Esophagus squamous epithelium (tissue), 4 donors: Measurements from ENCODE around the gene NSMF.

Experiments
- CTCF ChIP-seq, 6 experiments: fragments of 450-650 bp in 4 of 6; fragments of 200-600 bp in 2 of 6; sonication (generic) in 2 of 6; IDR thresholded peaks; one replicate each; pipeline ENCODE4 v1.5.1; 2016 to 2019; ENCODE audit warnings: antibody characterized with exemption in 6 of 6, mild to moderate bottlenecking in 4 of 6, moderate library complexity in 4 of 6
- POLR2A ChIP-seq, 4 donors: fragments of 450-650 bp; IDR thresholded peaks; one replicate each; pipeline ENCODE4 v1.6.1; 2017; ENCODE audit warnings: antibody characterized with exemption in 4 of 4, mild to moderate bottlenecking in 4 of 4, moderate library complexity in 3 of 4

GRCh38 chr9:137429546-137429890 is 29.6 kb downstream of the NSMF start:
- no peak for TF ChIP-seq POLR2A (IDR thresholded peaks at IDR 0.05)
- no peak for TF ChIP-seq CTCF (IDR thresholded peaks at IDR 0.05)
